Hematopoietic multipotent progenitor cell treated with erythropoietin and hydrocortisone succinate and interleukin-3 and kit ligand, for 17 days (in vitro differentiated cells): ENCODE results near the gene PHF12.
"Not testable (repeated sequence)": the region's sequence is repeated elsewhere in the genome, so short reads cannot be mapped to it uniquely, and the experiment has no call there.

Experiments
- DNase-seq: peaks from one replicate; pipeline ENCODE4 v3.0.0-alpha.2; 2015; ENCODE audit warnings: low spot score

PHF12 gene

GRCh38 chr17:28953444-28954118 is 2.3 kb upstream of the PHF12 start:
- peak; percentile 58 for DNase-seq

GRCh38 chr17:28951991-28952975 is 965 bp upstream of the PHF12 start:
- DNase-seq: peak; percentile 99

DNA sequence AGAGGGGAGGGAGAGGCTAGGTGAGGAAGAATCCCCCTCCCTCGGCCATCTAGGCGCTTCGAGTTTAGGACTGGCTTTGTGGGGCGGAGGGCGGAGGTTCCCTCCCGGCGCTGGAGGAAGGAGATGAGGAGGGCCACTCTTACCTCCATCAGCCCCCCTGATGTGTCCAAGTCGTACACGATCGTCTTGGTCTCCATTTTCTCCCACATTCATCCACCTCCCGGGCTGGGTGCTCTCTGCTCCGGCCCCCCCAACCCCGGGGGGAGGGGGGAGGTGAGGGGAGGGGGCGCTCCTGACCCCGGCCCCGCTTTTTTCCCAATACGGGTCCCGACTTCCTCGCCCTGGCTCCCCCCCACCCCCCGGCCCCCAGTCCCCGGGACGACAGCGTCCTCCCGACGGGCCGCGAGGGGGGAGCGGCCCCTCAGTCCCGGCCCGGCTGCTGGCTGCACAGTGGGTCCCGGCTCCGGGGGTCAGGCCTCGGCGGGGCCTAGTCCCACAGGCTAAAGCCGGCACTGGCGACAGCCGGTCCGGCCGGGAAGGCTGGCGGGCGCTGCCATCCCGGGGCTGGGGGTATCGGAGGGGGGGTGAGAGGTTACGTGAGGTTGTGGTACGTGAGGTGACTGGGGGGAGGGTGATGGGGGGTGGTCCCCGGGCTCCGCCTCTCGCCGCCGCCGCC is 428 bp downstream of the PHF12 start:
- DNase-seq: no peak

DNA sequence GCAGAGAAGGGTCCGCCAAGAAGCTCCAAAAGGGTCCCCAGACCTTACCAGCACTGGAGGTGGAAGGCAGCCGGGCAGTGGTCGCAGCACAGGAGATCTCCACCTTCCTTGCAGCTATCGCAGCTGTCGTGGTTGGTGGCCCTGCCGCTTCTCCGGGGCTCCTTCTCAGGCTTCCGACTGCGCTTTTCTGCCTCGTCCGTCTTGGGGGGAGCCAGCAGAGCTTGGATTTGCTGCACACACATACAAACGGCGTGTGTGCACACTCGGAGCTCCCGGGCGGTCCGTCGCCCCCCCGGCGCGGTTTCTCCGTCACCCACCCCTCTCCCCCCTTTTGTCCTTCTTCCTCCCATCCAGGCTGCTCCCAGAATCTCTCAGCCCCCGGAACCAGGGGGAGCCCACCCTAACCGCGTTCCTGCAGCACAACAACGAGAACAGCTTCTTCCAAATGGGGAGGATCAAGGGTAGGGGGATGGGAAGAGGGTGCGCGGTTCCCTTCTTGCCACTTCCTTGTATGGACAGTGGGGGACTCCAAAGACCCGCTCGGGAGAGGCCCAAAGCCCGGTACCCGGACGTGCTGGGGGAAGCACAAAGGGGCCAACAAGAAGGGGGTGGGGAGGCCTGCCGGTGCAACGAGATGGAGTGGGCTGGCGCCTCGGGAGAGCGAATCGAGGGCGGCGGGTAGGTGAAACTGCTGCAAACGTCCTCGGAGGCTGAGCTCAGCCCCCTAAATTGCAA is 1.1 kb downstream of the PHF12 start:
- peak; percentile 42 for DNase-seq

DNA sequence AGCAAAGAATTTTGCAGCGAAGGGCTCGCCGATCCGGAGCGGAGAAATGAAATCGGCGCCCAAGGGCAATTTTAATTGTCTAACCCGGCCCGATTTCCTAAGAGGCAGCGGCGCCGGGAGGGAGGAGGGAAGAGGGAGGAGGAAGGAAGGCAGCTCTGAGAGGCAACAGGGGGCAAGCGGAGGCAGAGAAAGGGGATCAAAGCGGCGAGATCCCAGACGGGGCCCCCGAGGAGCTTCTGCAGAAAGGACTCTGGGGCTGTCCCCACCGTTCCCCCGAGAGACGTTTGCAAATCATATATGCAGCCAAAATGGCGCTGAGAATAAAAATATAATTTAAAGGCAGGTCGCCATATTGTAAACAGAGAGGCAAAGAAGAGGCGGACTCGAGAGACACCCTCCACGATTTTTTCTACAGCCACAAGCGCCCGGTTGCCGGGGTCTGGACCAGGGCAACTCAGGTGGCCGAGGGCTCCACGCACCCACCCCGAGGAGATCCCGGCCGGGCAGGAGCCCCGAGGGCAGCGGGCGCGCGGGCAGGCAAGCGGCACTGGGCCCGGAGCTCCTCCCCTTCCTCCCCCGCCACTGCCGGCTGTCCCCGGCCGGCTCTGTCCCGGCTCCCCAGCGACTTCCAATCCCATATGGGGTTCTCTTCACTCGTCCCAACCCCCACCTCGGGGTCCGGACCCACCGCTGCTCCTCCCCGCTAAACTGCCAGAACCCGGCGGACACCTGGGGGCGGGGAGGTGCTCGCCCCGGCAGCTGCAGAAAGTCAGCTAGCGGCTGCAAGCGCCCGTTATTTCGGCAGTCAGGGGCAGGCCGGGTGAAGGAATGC is 1.9 kb downstream of the PHF12 start:
- DNase-seq: peak; percentile 66

- DNase-seq: no peak
Measured at GRCh38 chr17:28948873-28949184, 2.5 kb downstream of the PHF12 start.

- no peak for DNase-seq
Measured at GRCh38 chr17:28948342-28948741, 3.0 kb downstream of the PHF12 start.

- no peak for DNase-seq
Measured at GRCh38 chr17:28947639-28948038, 3.7 kb downstream of the PHF12 start.

DNA sequence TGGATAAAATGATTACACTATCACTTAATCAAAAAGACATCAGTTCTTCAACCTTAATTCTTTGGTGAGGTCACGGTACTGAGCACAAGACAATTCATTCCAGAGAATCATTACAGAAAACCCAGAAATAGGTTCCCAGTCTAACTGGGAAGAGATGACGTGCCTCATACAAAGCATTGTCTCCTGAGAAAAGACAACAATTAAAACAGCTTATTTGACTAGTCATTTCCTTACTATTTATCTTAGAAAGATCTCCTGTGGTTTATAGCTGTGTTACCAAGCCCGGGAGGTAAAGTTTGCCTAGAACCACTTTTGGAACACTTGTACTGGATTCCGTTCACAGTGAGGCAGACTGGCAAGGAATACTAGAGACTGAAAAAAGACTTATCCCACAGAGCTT is 5.1 kb downstream of the PHF12 start:
- DNase-seq: no peak

DNA sequence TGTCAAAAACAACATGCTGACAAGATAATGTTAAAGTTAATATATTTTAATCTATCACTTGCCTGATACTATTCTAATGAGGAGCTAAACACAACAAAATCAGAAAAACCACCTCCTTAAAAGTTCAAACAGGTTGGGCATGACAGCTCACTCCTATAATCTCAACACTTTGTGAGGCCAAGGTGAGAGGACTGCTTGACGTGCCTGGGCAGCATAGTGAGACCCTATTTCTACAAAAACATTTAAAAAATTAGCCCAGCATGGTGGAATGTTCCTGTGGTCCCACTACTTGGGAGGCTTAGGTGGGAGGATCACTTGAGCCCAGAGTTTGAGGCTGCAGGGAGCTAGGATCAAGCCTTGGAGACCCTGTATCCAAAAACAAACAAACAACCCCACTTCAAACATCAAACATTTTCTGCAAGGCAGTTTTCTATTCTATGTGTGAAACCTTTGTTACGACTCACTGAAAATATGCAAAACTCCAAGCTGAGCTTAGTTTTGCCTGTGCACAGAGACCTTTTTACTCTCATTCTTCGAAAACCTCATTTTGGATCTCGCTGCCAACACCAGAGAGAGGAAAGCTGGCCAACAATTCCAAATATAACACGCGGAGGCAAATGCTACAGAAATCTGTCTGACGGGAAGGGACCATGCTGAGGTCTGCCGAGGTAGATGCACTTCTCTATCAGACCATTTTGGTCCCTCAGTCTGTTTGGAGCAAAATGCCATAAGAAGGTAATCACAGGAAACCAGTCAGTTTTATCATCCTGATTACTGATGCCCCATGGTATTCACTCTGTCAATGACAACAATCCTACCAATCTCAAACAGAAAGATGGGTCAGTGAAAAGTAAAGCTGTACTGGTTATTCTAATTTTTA is 6.2 kb downstream of the PHF12 start:
- no peak for DNase-seq

GRCh38 chr17:28944343-28944742 is 7.0 kb downstream of the PHF12 start:
- DNase-seq: no peak

DNA sequence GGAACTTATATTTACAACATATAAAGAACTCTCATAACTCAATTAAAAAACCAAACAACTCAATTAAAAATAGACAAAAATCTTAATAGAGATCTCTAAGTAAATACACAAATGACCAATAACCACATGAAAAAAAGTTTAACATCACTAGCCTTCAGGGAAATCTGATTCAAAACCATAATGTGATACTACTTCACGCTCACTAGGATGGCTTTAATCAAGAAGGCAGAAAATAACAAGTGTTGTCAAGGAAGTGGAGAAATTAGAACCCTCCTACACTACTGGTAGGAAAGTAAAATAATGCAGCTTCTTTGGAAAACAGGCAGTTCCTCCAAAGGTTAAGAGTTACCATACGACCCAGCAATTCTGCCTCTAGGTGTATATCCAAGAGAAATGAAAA is 8.4 kb downstream of the PHF12 start:
- DNase-seq: no peak

- no peak for DNase-seq
Measured at GRCh38 chr17:28941251-28941650, 10.1 kb downstream of the PHF12 start.

GRCh38 chr17:28940675-28941074 is 10.6 kb downstream of the PHF12 start:
- no peak for DNase-seq

DNA sequence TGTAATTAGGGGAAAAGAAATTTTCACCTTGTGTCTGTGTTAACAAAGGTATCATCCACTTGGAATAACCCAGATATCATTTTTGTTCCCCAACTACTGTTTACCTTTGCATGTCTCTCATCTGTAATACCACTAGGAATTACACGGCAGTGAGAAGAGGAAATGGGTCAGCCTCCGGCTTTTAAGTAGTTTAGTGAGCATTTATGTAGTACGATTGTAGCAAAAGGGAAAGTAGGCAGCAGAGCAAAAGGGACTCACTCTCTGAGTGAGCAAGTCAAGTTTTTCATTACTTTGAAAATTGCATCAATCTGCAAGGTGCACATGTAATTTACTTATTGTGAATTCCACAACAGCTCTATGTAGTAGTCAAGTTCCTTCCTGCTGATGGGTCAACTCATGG is 11.2 kb downstream of the PHF12 start:
- DNase-seq: no peak

DNA sequence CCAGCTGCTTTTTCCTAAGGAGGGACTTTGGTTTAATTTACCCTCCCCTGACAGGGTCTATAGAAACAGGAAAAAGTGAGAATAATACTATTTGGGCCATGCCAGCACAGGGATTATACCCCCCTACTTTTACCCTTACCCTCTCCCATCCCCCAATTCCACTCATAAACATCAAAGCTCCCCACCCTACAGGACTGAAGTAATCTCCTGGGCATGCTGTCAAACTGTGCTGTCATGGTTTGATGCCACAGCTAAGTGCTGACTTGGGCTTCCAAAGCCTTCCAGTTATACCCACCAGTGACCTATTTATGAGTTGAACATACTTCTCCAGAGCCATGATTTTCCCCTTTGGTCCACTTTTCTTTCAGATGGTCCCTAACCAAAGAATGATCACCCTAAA is 12.8 kb downstream of the PHF12 start:
- peak; percentile 45 for DNase-seq

GRCh38 chr17:28937044-28937729 is 14.1 kb downstream of the PHF12 start:
- no peak for DNase-seq

GRCh38 chr17:28935744-28936460 is 15.4 kb downstream of the PHF12 start:
- DNase-seq: no peak

GRCh38 chr17:28934508-28934907 is 16.8 kb downstream of the PHF12 start:
- not testable (repeated sequence) for DNase-seq
